Spleen (tissue), 7 donors: ENCODE data around the gene IL22RA1.

Experiments used
- POLR2A ChIP-seq, 3 donors: fragments of 450-650 bp; IDR thresholded peaks; one replicate each; pipeline ENCODE4 v1.5.1; 2017; ENCODE audit warnings: antibody characterized with exemption in 3 of 3, mild to moderate bottlenecking in 1 of 3
- POLR2AphosphoS5 ChIP-seq, 3 donors: sonication (generic); formaldehyde crosslinking; IDR thresholded peaks; one replicate each; pipeline ENCODE4 v1.5.1; 2017; ENCODE audit warnings: antibody characterized with exemption in 3 of 3
- TF ChIP-seq, protein P1 (sequence below), 11 experiments: fragments of 200-600 bp in 7 of 11; fragments of 450-650 bp in 4 of 11; sonication (generic) in 4 of 11; IDR thresholded peaks in 8 of 11; conservative IDR thresholded peaks in 3 of 11; 1 replicate in 7 of 11; 2 replicates in 4 of 11; pipeline versions ENCODE4 v1.4.0 to v1.8.0; 2016 to 2021; ENCODE audit warnings: antibody characterized with exemption in 11 of 11, inconsistent platforms in 4 of 11, mild to moderate bottlenecking in 1 of 11
- donor health status: DM: no; HTN: no; CAD: no; lungs with moderate emphysema.
- donor health status: DM: no; HTN: no; CAD: no.
- donor health status: DM: no; HTN: no; CAD: no.

GRCh38 chr1:24075946-24076345 lies 67.0 kb downstream of the IL22RA1 start:
- TF ChIP-seq POLR2A (IDR thresholded peaks at IDR 0.05) (no peak), POLR2AphosphoS5 (IDR thresholded peaks at IDR 0.05) (no peak)
- TF ChIP-seq, protein P1, sequence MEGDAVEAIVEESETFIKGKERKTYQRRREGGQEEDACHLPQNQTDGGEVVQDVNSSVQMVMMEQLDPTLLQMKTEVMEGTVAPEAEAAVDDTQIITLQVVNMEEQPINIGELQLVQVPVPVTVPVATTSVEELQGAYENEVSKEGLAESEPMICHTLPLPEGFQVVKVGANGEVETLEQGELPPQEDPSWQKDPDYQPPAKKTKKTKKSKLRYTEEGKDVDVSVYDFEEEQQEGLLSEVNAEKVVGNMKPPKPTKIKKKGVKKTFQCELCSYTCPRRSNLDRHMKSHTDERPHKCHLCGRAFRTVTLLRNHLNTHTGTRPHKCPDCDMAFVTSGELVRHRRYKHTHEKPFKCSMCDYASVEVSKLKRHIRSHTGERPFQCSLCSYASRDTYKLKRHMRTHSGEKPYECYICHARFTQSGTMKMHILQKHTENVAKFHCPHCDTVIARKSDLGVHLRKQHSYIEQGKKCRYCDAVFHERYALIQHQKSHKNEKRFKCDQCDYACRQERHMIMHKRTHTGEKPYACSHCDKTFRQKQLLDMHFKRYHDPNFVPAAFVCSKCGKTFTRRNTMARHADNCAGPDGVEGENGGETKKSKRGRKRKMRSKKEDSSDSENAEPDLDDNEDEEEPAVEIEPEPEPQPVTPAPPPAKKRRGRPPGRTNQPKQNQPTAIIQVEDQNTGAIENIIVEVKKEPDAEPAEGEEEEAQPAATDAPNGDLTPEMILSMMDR (IDR thresholded peaks at IDR 0.05 in 8 of 11, conservative IDR thresholded peaks at IDR 0.05 in 3 of 11), result no peak
